ENCODE results near the gene NKRF. TPM values are rescaled to one million over a fixed set of nuclear protein-coding genes. Genes with fewer than 3 reads are reported as not detected.

NKRF gene
- total and polyA plus RNA-seq, 2 of the 8 experiments (the other 6 are each of a cell fraction or from before 2014, with no cell fraction given), result 3.8 to 11.4 TPM

DNA sequence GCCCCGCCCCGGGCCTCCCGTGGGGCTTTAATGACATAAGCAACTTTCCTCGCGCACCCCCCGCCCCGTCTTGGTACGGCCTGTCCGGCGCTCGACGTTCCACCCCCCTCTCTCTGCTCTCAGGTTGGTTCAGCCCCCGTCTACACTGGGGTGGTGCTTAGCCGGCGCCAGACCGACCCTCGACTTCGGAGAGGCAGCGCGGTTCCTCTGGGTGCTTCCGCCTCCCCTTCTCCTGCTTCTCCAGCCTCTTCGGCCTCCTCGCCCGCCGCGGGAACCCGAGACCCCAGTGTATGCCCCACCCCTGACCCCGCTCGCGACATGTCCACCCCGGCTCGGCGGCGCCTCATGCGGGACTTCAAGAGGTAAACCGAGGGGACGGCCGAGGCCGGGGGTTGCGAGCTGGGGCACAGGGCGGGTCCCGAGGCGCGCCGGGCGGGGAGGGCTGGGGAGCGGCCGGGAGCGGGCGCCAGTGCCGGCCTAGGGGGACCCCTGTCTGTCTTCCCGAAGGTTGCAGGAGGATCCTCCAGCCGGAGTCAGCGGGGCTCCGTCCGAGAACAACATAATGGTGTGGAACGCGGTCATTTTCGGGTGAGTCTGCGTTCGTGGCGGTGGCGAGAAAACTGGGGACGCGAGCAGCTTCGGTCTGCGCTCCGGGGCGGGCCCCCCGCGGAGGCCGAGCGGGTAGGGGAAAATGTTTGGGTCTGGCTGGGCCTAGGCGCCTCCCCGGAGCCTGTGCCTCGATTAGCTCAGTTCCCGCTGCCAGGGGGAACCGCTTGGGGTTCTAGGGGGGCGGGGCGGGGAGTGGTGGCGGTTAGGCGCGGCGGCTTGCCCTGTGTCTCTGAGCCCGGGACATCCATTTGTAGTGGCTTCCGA, 31.6 kb downstream of the NKRF start, which contains the start of gene UBE2A (continued):
- TF ChIP-seq RFX5 (IDR thresholded peaks at IDR 0.05; ENCODE audit: borderline replicate concordance, low read depth, low read length) (no peak), CREB1 (IDR thresholded peaks at IDR 0.05) (peak; percentile 76), BRCA1 (IDR thresholded peaks at IDR 0.05; ENCODE audit: low read depth, low read length) (no peak), TCF12 (IDR thresholded peaks at IDR 0.05; ENCODE audit: low read depth, low read length) (no peak), YY1 (IDR thresholded peaks at IDR 0.05; ENCODE audit: low read depth, low read length) (no peak), SRF (IDR thresholded peaks at IDR 0.05; ENCODE audit: low read depth, low read length) (peak; percentile 15; the same call in 1 of the 2 replicates), RBBP5 (IDR thresholded peaks at IDR 0.05; ENCODE audit: borderline replicate concordance, low read depth, low read length) (no peak), SP4 (IDR thresholded peaks at IDR 0.05; ENCODE audit: low read length) (no peak), JUND (IDR thresholded peaks at IDR 0.05; ENCODE audit: low read length) (peak; percentile 92), SUZ12 (IDR thresholded peaks at IDR 0.05; ENCODE audit: low read length) (no peak), EP300 (IDR thresholded peaks at IDR 0.05; ENCODE audit: borderline replicate concordance in 1 of 2, low read depth in 2 of 2, low read length in 2 of 2) (peak in 1 of 2 experiments; percentile 98; a peak in 2 of 3 replicates)
- TF ChIP-seq, protein P1, sequence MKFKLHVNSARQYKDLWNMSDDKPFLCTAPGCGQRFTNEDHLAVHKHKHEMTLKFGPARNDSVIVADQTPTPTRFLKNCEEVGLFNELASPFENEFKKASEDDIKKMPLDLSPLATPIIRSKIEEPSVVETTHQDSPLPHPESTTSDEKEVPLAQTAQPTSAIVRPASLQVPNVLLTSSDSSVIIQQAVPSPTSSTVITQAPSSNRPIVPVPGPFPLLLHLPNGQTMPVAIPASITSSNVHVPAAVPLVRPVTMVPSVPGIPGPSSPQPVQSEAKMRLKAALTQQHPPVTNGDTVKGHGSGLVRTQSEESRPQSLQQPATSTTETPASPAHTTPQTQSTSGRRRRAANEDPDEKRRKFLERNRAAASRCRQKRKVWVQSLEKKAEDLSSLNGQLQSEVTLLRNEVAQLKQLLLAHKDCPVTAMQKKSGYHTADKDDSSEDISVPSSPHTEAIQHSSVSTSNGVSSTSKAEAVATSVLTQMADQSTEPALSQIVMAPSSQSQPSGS (IDR thresholded peaks at IDR 0.05; ENCODE audit: low read length), result peak; percentile 70; the same call in 1 of the 2 replicates

All from H1 (cell line).